Hepatocyte (in vitro differentiated cells): ENCODE data around the gene MYO1B. TPM values are rescaled to one million over a fixed set of nuclear protein-coding genes. Genes with fewer than 3 reads are reported as not detected.

Source experiments
- DNase-seq: peaks from one replicate; pipeline ENCODE4 v3.0.0-alpha.2; 2016; ENCODE audit warnings: low spot score
- H2AFZ ChIP-seq: fragments of 200-600 bp; sonication (generic); 2 replicates; pipeline ENCODE4 v1.6.0; 2016; ENCODE audit warnings: antibody characterized with exemption, mild to moderate bottlenecking
- H3K27ac ChIP-seq: fragments of 200-600 bp; sonication (generic); 2 replicates; pipeline ENCODE4 v1.5.1; 2016; ENCODE audit warnings: mild to moderate bottlenecking
- H3K27me3 ChIP-seq: fragments of 200-600 bp; sonication (generic); 2 replicates; pipeline ENCODE4 v1.6.1; 2016
- H3K36me3 ChIP-seq: fragments of 200-600 bp; sonication (generic); replicated peaks from 2 replicates; pipeline ENCODE4 v1.5.1; 2016; ENCODE audit warnings: low read depth; ENCODE audit not compliant: insufficient read depth
- H3K4me1 ChIP-seq: fragments of 200-600 bp; sonication (generic); 2 replicates; pipeline ENCODE4 v1.5.1; 2016; ENCODE audit warnings: mild to moderate bottlenecking, moderate library complexity; ENCODE audit not compliant: insufficient read depth
- H3K4me2 ChIP-seq: fragments of 200-600 bp; sonication (generic); 2 replicates; pipeline ENCODE4 v1.6.0; 2016
- H3K4me3 ChIP-seq: fragments of 200-600 bp; sonication (generic); 2 replicates; pipeline ENCODE4 v1.5.1; 2016; ENCODE audit warnings: mild to moderate bottlenecking
- H3K79me2 ChIP-seq: fragments of 200-600 bp; sonication (generic); 2 replicates; pipeline ENCODE4 v1.6.0; 2017; ENCODE audit warnings: mild to moderate bottlenecking
- H3K9me2 ChIP-seq: fragments of 200-600 bp; sonication (generic); replicated peaks from 2 replicates; pipeline ENCODE4 v1.6.0; 2017; ENCODE audit warnings: mild to moderate bottlenecking; ENCODE audit not compliant: insufficient read depth
- H3K9me3 ChIP-seq: fragments of 200-600 bp; sonication (generic); 2 replicates; pipeline ENCODE4 v1.5.1; 2016; ENCODE audit warnings: low read depth, mild to moderate bottlenecking
- H4K20me1 ChIP-seq: fragments of 200-600 bp; sonication (generic); 2 replicates; pipeline ENCODE4 v1.6.0; 2016; ENCODE audit warnings: mild to moderate bottlenecking; ENCODE audit not compliant: insufficient read depth, poor library complexity, severe bottlenecking
- CTCF ChIP-seq: fragments of 200-600 bp; sonication (generic); IDR thresholded peaks from 2 replicates; pipeline ENCODE4 v1.5.1; 2016; ENCODE audit warnings: antibody characterized with exemption, mild to moderate bottlenecking; ENCODE audit not compliant: poor library complexity
- EZH2 ChIP-seq: fragments of 200-600 bp; sonication (generic); IDR thresholded peaks from 2 replicates; pipeline ENCODE4 v1.6.1; 2016; ENCODE audit warnings: antibody characterized with exemption, mild to moderate bottlenecking, borderline replicate concordance
- EZH2phosphoT487 ChIP-seq: fragments of 200-600 bp; sonication (generic); IDR thresholded peaks from one replicate; pipeline ENCODE4 v1.6.1; 2018; ENCODE audit warnings: antibody characterized with exemption, mild to moderate bottlenecking, low read depth, moderate library complexity; ENCODE audit not compliant: unreplicated experiment, severe bottlenecking
- WGBS: methylation state at CpG from one replicate; pipeline ENCODE4 v1.1.6; 2016; ENCODE audit warnings: low lambda C conversion rate; ENCODE audit errors: missing lambda C conversion rate; 5-methylcytosine and 5-hydroxymethylcytosine counted together
- polyA plus RNA-seq: library from polyadenylated mRNA; unstranded; fragments of >200 nt; fragmentation: Nextera tagmentation; extraction: Ambion mirVana; gene quantifications from 2 replicates; pipeline ENCODE4 v1.2.1, GENCODE V29; 2016
- total RNA-seq: library from RNA; depleted of rRNA; stranded (reverse); fragments of >200 nt; gene quantifications from 2 replicates; pipeline ENCODE4 v1.2.3, GENCODE V29; 2014

MYO1B gene
- total and polyA plus RNA-seq, 2 experiments from 2014 or later = 43.4 to 91.6 TPM

GRCh38 chr2:191222507-191222906 lies 22.7 kb upstream of the MYO1B start:
- Histone ChIP-seq H3K9me2 (no peaks in the 10 kb centered on the region), H3K4me1 (no peaks in the 10 kb centered on the region), H3K4me2 (no peak overlapping the region), H4K20me1 (no peaks in the 10 kb centered on the region), H3K36me3 (no peaks in the 10 kb centered on the region), H3K27ac (no peak overlapping the region), H3K27me3 (no peaks in the 10 kb centered on the region), H3K9me3 (no peaks in the 10 kb centered on the region), H3K4me3 (no peak overlapping the region), H3K79me2 (no peaks in the 10 kb centered on the region), H2AFZ (no peak overlapping the region)
- 92% methylated on average over 4 of the region's 4 CpGs for WGBS
- no peak for TF ChIP-seq EZH2phosphoT487
- TF ChIP-seq EZH2 = no peak
- TF ChIP-seq CTCF = no peak
- DNase-seq = no peak

- H3K9me2 ChIP-seq = no peaks in the 10 kb centered on the region
These were observed 22.3 kb upstream of the MYO1B start for GRCh38 chr2:191222952-191223351.

GRCh38 chr2:191225126-191225525 lies 20.1 kb upstream of the MYO1B start:
- Histone ChIP-seq H3K27ac (no peak overlapping the region), H3K9me3 (no peaks in the 10 kb centered on the region), H3K4me3 (no peak overlapping the region), H3K79me2 (no peaks in the 10 kb centered on the region), H4K20me1 (no peaks in the 10 kb centered on the region), H3K27me3 (no peaks in the 10 kb centered on the region), H3K36me3 (no peaks in the 10 kb centered on the region), H3K9me2 (no peaks in the 10 kb centered on the region), H2AFZ (no peak overlapping the region), H3K4me1 (no peaks in the 10 kb centered on the region), H3K4me2 (no peak overlapping the region)
- TF ChIP-seq EZH2phosphoT487 (no peak), EZH2 (no peak), CTCF (no peak)
- 95% methylated on average over 1 of the region's 1 CpG for WGBS
- no peak for DNase-seq

More at GRCh38 chr2:191222952-191223351, 22.3 kb upstream of the MYO1B start:
- Histone ChIP-seq H3K27ac (no peak overlapping the region), H3K4me1 (no peaks in the 10 kb centered on the region), H3K27me3 (no peaks in the 10 kb centered on the region), H3K79me2 (no peaks in the 10 kb centered on the region), H2AFZ (no peak overlapping the region), H3K9me3 (no peaks in the 10 kb centered on the region), H3K4me2 (no peak overlapping the region), H3K4me3 (no peak overlapping the region), H4K20me1 (no peaks in the 10 kb centered on the region), H3K36me3 (no peaks in the 10 kb centered on the region)
- TF ChIP-seq EZH2 = no peak
- TF ChIP-seq EZH2phosphoT487 = no peak
- TF ChIP-seq CTCF = no peak
- 93% methylated on average over 3 of the region's 3 CpGs for WGBS
- no peak for DNase-seq

DNA sequence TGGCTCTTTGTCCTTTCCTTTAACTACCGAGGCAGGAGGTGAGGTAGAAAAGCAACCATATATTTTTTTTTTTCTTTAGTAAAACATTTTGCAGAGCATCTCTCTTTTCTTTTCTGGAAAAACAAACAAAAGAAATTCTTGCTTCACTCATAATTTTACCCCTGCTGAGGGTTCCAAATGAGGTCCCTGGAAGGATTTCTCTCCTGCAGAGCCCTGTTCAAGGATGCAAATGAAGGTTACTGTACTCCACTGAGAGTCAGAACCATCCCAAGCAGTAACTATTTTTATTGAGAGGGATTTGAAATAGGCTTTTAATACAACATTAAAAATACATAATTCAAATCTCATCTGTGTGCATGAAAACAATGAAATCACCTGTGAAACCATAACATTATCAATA lies 19.5 kb upstream of the MYO1B start:
- Histone ChIP-seq H3K79me2 (no peaks in the 10 kb centered on the region), H2AFZ (no peak overlapping the region), H3K27me3 (no peaks in the 10 kb centered on the region), H3K9me3 (no peaks in the 10 kb centered on the region), H3K4me1 (no peaks in the 10 kb centered on the region), H3K27ac (no peak overlapping the region), H3K36me3 (no peaks in the 10 kb centered on the region), H3K9me2 (no peaks in the 10 kb centered on the region), H4K20me1 (no peaks in the 10 kb centered on the region), H3K4me3 (no peak overlapping the region), H3K4me2 (no peak overlapping the region)
- WGBS = 83% methylated on average over 1 of the region's 1 CpG
- no peak for DNase-seq
- TF ChIP-seq EZH2phosphoT487 = no peak
- no peak for TF ChIP-seq CTCF
- TF ChIP-seq EZH2 = no peak
